WTC11 (cell line): Measurements from ENCODE around the gene GRN. TPM values are rescaled to one million over a fixed set of nuclear protein-coding genes. Genes with fewer than 3 reads are reported as not detected.

Source experiments
- ATAC-seq: fragments of 200-7000 bp; cut with Tn5 transposase; 2 replicates; pipeline ENCODE4 v1.10.0; 2021; ENCODE audit warnings: mild to moderate bottlenecking, moderate library complexity
- CTCF ChIA-PET: fragments of 300-600 bp; sonication (Branson Sonifier 250); formaldehyde crosslinking; loops from one replicate; lab custom pipeline; 2021; ENCODE audit warnings: antibody characterized with exemption; lab: Charles Lee
- POLR2A ChIA-PET: fragments of 350-600 bp; sonication (Branson Sonifier 250); formaldehyde crosslinking; loops from one replicate; lab custom pipeline; 2021; ENCODE audit warnings: antibody characterized with exemption; lab: Charles Lee
- DNase-seq: peaks from one replicate; pipeline ENCODE4 v3.0.0; 2021; ENCODE audit warnings: low spot score
- H3K27ac Mint-ChIP-seq: 2 replicates; pipeline ENCODE4 v1.8.0; 2021; ENCODE audit warnings: mixed read lengths
- H3K27me3 Mint-ChIP-seq: 2 replicates; pipeline ENCODE4 v1.8.0; 2021; ENCODE audit warnings: low read depth, mild to moderate bottlenecking, moderate library complexity, mixed read lengths
- H3K36me3 Mint-ChIP-seq: 2 replicates; pipeline ENCODE4 v1.8.0; 2021; ENCODE audit warnings: mixed read lengths
- H3K4me1 Mint-ChIP-seq: 2 replicates; pipeline ENCODE4 v1.8.0; 2022; ENCODE audit warnings: mixed read lengths
- H3K4me3 Mint-ChIP-seq: 2 replicates; pipeline ENCODE4 v1.8.0; 2021; ENCODE audit warnings: mild to moderate bottlenecking, moderate library complexity, mixed read lengths
- H3K9me3 Mint-ChIP-seq: 2 replicates; pipeline ENCODE4 v1.8.0; 2021; ENCODE audit warnings: mixed read lengths
- EMX1 ChIP-seq: fragments of 250-450 bp; sonication (Bioruptor Pico); IDR thresholded peaks from 2 replicates; pipeline ENCODE4 v1.8.0; 2021; ENCODE audit warnings: mild to moderate bottlenecking
- ESRRA ChIP-seq: sonication (generic); formaldehyde crosslinking; IDR thresholded peaks from 2 replicates; pipeline ENCODE4 v1.8.1; 2022; ENCODE audit warnings: mild to moderate bottlenecking, missing genetic modification reagents, borderline replicate concordance
- IRF1 ChIP-seq: sonication (generic); formaldehyde crosslinking; IDR thresholded peaks from 2 replicates; pipeline ENCODE4 v1.8.0; 2023; ENCODE audit warnings: missing genetic modification reagents
- MXD4 ChIP-seq: fragments of 250-450 bp; sonication (Bioruptor Pico); IDR thresholded peaks from 2 replicates; pipeline ENCODE4 v1.8.0; 2021; ENCODE audit warnings: mild to moderate bottlenecking, moderate library complexity, borderline replicate concordance
- NFYB ChIP-seq: sonication (generic); formaldehyde crosslinking; conservative IDR thresholded peaks from 2 replicates; pipeline ENCODE4 v1.8.0; 2022; ENCODE audit warnings: low read depth, missing genetic modification reagents
- NR2C2 ChIP-seq: sonication (generic); formaldehyde crosslinking; IDR thresholded peaks from 2 replicates; pipeline ENCODE4 v1.8.0; 2022; ENCODE audit warnings: mild to moderate bottlenecking, missing genetic modification reagents
- PRDM15 ChIP-seq: sonication (generic); formaldehyde crosslinking; IDR thresholded peaks from 2 replicates; pipeline ENCODE4 v1.8.0; 2022; ENCODE audit warnings: missing genetic modification reagents
- RORB ChIP-seq: fragments of 250-450 bp; sonication (Bioruptor Pico); IDR thresholded peaks from 2 replicates; pipeline ENCODE4 v1.9.0; 2021; ENCODE audit warnings: mild to moderate bottlenecking
- SMAD4 ChIP-seq: sonication (generic); formaldehyde crosslinking; IDR thresholded peaks from 2 replicates; pipeline ENCODE4 v1.8.0; 2022; ENCODE audit warnings: mild to moderate bottlenecking, missing genetic modification reagents
- USF1 ChIP-seq: sonication (generic); formaldehyde crosslinking; IDR thresholded peaks from 2 replicates; pipeline ENCODE4 v1.8.0; 2022; ENCODE audit warnings: mild to moderate bottlenecking, missing genetic modification reagents
- ZBTB21 ChIP-seq: sonication (generic); formaldehyde crosslinking; IDR thresholded peaks from 2 replicates; pipeline ENCODE4 v1.8.1; 2023; ENCODE audit warnings: mild to moderate bottlenecking, missing genetic modification reagents, borderline replicate concordance
- ZBTB43 ChIP-seq: sonication (generic); formaldehyde crosslinking; IDR thresholded peaks from 2 replicates; pipeline ENCODE4 v1.8.1; 2023; ENCODE audit warnings: mild to moderate bottlenecking, missing genetic modification reagents
- ZNF121 ChIP-seq: sonication (generic); formaldehyde crosslinking; IDR thresholded peaks from 2 replicates; pipeline ENCODE4 v1.8.0; 2023; ENCODE audit warnings: missing genetic modification reagents
- total RNA-seq: library from RNA; stranded (reverse); gene quantifications from 3 replicates; pipeline ENCODE4 v1.2.3, GENCODE V29; 2021
- TF ChIP-seq, protein P1 (sequence below): sonication (generic); formaldehyde crosslinking; IDR thresholded peaks from 2 replicates; pipeline ENCODE4 v1.8.0; 2022; ENCODE audit warnings: mild to moderate bottlenecking, missing genetic modification reagents
- TF ChIP-seq, protein P2 (sequence below): fragments of 250-450 bp; sonication (Bioruptor Pico); IDR thresholded peaks from 2 replicates; pipeline ENCODE4 v1.9.0; 2021; ENCODE audit warnings: moderate library complexity, mild to moderate bottlenecking, inconsistent platforms, borderline replicate concordance

Gene GRN
- total RNA-seq, 1 experiment from 2014 or later = 177 TPM

GRCh38 chr17:44397479-44398440 is 52.7 kb downstream of the GRN start:
- Mint-ChIP-seq H3K36me3 (peaks cover 38% of the 10 kb centered on the region), H3K27me3 (no peaks in the 10 kb centered on the region; the same call in 1 of the 2 replicates), H3K9me3 (no peaks in the 10 kb centered on the region), H3K4me3 (no peak overlapping the region), H3K27ac (no peak overlapping the region), H3K4me1 (peaks cover 10% of the 10 kb centered on the region)
- CTCF ChIA-PET = interaction anchor here (5.0 kb wide), 1 partner anchor 125 kb away, joined by 31 read pairs; no protein-coding TSS in a partner anchor
- no peak for DNase-seq
- no peak for TF ChIP-seq ESRRA (CRISPR knock-in tag)
- no peak for TF ChIP-seq RORB (CRISPR knock-in tag)
- TF ChIP-seq NR2C2 (CRISPR knock-in tag) = no peak
- TF ChIP-seq ZBTB21 (CRISPR knock-in tag) = no peak
- no peak for TF ChIP-seq EMX1 (CRISPR knock-in tag)
- no peak for TF ChIP-seq USF1
- TF ChIP-seq, protein P1, sequence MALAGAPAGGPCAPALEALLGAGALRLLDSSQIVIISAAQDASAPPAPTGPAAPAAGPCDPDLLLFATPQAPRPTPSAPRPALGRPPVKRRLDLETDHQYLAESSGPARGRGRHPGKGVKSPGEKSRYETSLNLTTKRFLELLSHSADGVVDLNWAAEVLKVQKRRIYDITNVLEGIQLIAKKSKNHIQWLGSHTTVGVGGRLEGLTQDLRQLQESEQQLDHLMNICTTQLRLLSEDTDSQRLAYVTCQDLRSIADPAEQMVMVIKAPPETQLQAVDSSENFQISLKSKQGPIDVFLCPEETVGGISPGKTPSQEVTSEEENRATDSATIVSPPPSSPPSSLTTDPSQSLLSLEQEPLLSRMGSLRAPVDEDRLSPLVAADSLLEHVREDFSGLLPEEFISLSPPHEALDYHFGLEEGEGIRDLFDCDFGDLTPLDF = no peak
- TF ChIP-seq ZBTB43 (CRISPR knock-in tag) = no peak
- no peak for TF ChIP-seq PRDM15 (CRISPR knock-in tag)
- no peak for TF ChIP-seq MXD4
- TF ChIP-seq, protein P2, sequence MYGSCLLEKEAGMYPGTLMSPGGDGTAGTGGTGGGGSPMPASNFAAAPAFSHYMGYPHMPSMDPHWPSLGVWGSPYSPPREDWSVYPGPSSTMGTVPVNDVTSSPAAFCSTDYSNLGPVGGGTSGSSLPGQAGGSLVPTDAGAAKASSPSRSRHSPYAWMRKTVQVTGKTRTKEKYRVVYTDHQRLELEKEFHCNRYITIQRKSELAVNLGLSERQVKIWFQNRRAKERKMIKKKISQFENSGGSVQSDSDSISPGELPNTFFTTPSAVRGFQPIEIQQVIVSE (CRISPR knock-in tag) = no peak
- no peak for TF ChIP-seq NFYB
- TF ChIP-seq ZNF121 (CRISPR knock-in tag) = no peak
- TF ChIP-seq SMAD4 = no peak
- no peak for TF ChIP-seq IRF1 (CRISPR knock-in tag)
- POLR2A ChIA-PET = no interaction called here
- ATAC-seq = no peak
